ENCODE measurements around the gene LSAMP. TPM values are rescaled to one million over a fixed set of nuclear protein-coding genes. Genes with fewer than 3 reads are reported as not detected.

The LSAMP gene
- total RNA-seq, 1 donor from 2014 or later, result 18.0 TPM

- no peak overlapping the region for H3K4me2 ChIP-seq
- H3K27me3 ChIP-seq, result no peaks in the 10 kb centered on the region
- no peaks in the 10 kb centered on the region for H3K9me3 ChIP-seq (ENCODE audit: low read depth)
- DNase-seq (ENCODE audit: low spot score), result no peak
- H3K4me3 ChIP-seq, result no peak overlapping the region
- Mint-ChIP-seq H3K9me3 (no peaks in the 10 kb centered on the region), H3K36me3 (no peaks in the 10 kb centered on the region), H3K27me3 (ENCODE audit: insufficient read depth, low read depth) (no peaks in the 10 kb centered on the region), H3K4me3 (no peak overlapping the region), H3K4me1 (peaks cover 11% of the 10 kb centered on the region), H3K27ac (no peak overlapping the region)
- no peaks in the 10 kb centered on the region for H3K79me2 ChIP-seq (ENCODE audit: low read depth)
- H3K36me3 ChIP-seq, result no peaks in the 10 kb centered on the region
- no peak overlapping the region for H2AFZ ChIP-seq (replicated peaks)
- H3K27ac ChIP-seq, result no peak overlapping the region
- H3F3A ChIP-seq (ENCODE audit: low read depth), result no peaks in the 10 kb centered on the region
- peaks cover 6% of the 10 kb centered on the region for H3K4me1 ChIP-seq
- no peak overlapping the region for H3K9ac ChIP-seq
- H4K20me1 ChIP-seq (ENCODE audit: low read depth), result no peaks in the 10 kb centered on the region
- TF ChIP-seq, protein P1, sequence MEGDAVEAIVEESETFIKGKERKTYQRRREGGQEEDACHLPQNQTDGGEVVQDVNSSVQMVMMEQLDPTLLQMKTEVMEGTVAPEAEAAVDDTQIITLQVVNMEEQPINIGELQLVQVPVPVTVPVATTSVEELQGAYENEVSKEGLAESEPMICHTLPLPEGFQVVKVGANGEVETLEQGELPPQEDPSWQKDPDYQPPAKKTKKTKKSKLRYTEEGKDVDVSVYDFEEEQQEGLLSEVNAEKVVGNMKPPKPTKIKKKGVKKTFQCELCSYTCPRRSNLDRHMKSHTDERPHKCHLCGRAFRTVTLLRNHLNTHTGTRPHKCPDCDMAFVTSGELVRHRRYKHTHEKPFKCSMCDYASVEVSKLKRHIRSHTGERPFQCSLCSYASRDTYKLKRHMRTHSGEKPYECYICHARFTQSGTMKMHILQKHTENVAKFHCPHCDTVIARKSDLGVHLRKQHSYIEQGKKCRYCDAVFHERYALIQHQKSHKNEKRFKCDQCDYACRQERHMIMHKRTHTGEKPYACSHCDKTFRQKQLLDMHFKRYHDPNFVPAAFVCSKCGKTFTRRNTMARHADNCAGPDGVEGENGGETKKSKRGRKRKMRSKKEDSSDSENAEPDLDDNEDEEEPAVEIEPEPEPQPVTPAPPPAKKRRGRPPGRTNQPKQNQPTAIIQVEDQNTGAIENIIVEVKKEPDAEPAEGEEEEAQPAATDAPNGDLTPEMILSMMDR (IDR thresholded peaks at IDR 0.05), result no peak
- no peak for TF ChIP-seq EZH2 (IDR thresholded peaks at IDR 0.05)
- TF ChIP-seq EZH2phosphoT487 (IDR thresholded peaks at IDR 0.05), result no peak
Observed at GRCh38 chr3:116045314-116045713, 400.0 kb downstream of the LSAMP start.

- Histone ChIP-seq H3K4me2 (no peak overlapping the region), H3K4me3 (no peak overlapping the region), H3K27me3 (no peaks in the 10 kb centered on the region), H3F3A (ENCODE audit: low read depth) (no peaks in the 10 kb centered on the region), H3K4me1 (peaks cover 3% of the 10 kb centered on the region), H3K36me3 (no peaks in the 10 kb centered on the region), H2AFZ (replicated peaks) (no peak overlapping the region), H3K27ac (no peak overlapping the region), H3K9me3 (ENCODE audit: low read depth) (no peaks in the 10 kb centered on the region), H4K20me1 (ENCODE audit: low read depth) (no peaks in the 10 kb centered on the region), H3K79me2 (ENCODE audit: low read depth) (no peaks in the 10 kb centered on the region), H3K9ac (no peak overlapping the region)
- Mint-ChIP-seq H3K36me3 (no peaks in the 10 kb centered on the region), H3K27me3 (ENCODE audit: insufficient read depth, low read depth) (no peaks in the 10 kb centered on the region), H3K4me3 (no peak overlapping the region), H3K9me3 (no peaks in the 10 kb centered on the region), H3K4me1 (peaks cover 23% of the 10 kb centered on the region), H3K27ac (no peak overlapping the region)
- DNase-seq (ENCODE audit: low spot score), result no peak
- TF ChIP-seq EZH2phosphoT487 (IDR thresholded peaks at IDR 0.05), result no peak
- TF ChIP-seq, protein P1 (IDR thresholded peaks at IDR 0.05), result no peak
- TF ChIP-seq EZH2 (IDR thresholded peaks at IDR 0.05), result no peak
Observed at GRCh38 chr3:116040152-116040551, 405.1 kb downstream of the LSAMP start.

- H4K20me1 ChIP-seq (ENCODE audit: low read depth), result no peaks in the 10 kb centered on the region
- H3K9ac ChIP-seq, result no peak overlapping the region
- Mint-ChIP-seq H3K36me3 (no peaks in the 10 kb centered on the region), H3K9me3 (no peaks in the 10 kb centered on the region), H3K27ac (no peak overlapping the region), H3K4me1 (peaks cover 27% of the 10 kb centered on the region), H3K27me3 (ENCODE audit: insufficient read depth, low read depth) (no peaks in the 10 kb centered on the region), H3K4me3 (no peak overlapping the region)
- H3F3A ChIP-seq (ENCODE audit: low read depth), result no peaks in the 10 kb centered on the region
- no peak overlapping the region for H3K27ac ChIP-seq
- H3K79me2 ChIP-seq (ENCODE audit: low read depth), result no peaks in the 10 kb centered on the region
- no peaks in the 10 kb centered on the region for H3K27me3 ChIP-seq
- no peak for TF ChIP-seq EZH2 (IDR thresholded peaks at IDR 0.05)
- TF ChIP-seq, protein P1 (IDR thresholded peaks at IDR 0.05), result no peak
- TF ChIP-seq EZH2phosphoT487 (IDR thresholded peaks at IDR 0.05), result no peak
- H3K36me3 ChIP-seq, result no peaks in the 10 kb centered on the region
- no peak overlapping the region for H3K4me3 ChIP-seq
- no peak overlapping the region for H3K4me2 ChIP-seq
- H3K9me3 ChIP-seq (ENCODE audit: low read depth), result no peaks in the 10 kb centered on the region
- peaks cover 3% of the 10 kb centered on the region for H3K4me1 ChIP-seq
- DNase-seq (ENCODE audit: low spot score), result no peak
- H2AFZ ChIP-seq (replicated peaks), result no peak overlapping the region
Observed at GRCh38 chr3:116039651-116039985, 405.7 kb downstream of the LSAMP start.

Data from neural progenitor cell (in vitro differentiated cells).